H1 (cell line): ENCODE results near the gene SLC9C2. TPM values are rescaled to one million over a fixed set of nuclear protein-coding genes. Genes with fewer than 3 reads are reported as not detected.

Source experiments
- CTCF ChIA-PET: fragments of 300-600 bp; sonication (Branson Sonifier 250); formaldehyde crosslinking; loops from one replicate; lab custom pipeline; 2021; ENCODE audit not compliant: partially characterized antibody; lab: Charles Lee
- POLR2A ChIA-PET: fragments of 300-600 bp; sonication (Branson Sonifier 250); formaldehyde crosslinking; loops from one replicate; lab custom pipeline; 2021; ENCODE audit warnings: inconsistent platforms; ENCODE audit not compliant: partially characterized antibody; lab: Charles Lee
- DNase-seq, 2 experiments: peaks; one replicate each; pipeline versions ENCODE4 v3.0.0 to v3.0.0-alpha.2; 2010 to 2022; ENCODE audit warnings: low spot score in 2 of 2, low read depth in 1 of 2, mixed read lengths in 1 of 2
- FAIRE-seq: peaks from 2 replicates; lab custom pipeline; 2011; peaks lifted over from hg19 to GRCh38; lab: Jason Lieb, UNC
- H2AFZ ChIP-seq: 2 replicates; pipeline ENCODE4 v1.8.1; 2012; ENCODE audit warnings: low read length, inconsistent platforms
- H2AK5ac ChIP-seq: 2 replicates; pipeline ENCODE4 v1.6.1; 2013; ENCODE audit warnings: low read depth, low read length
- H2BK120ac ChIP-seq: replicated peaks from 2 replicates; pipeline ENCODE3; 2013; ENCODE audit warnings: low read depth, low read length, inconsistent platforms
- H2BK12ac ChIP-seq: 2 replicates; pipeline ENCODE4 v1.6.1; 2013; ENCODE audit warnings: low read depth, low read length
- H2BK15ac ChIP-seq: 2 replicates; pipeline ENCODE4 v1.6.1; 2013; ENCODE audit warnings: low read length
- H2BK20ac ChIP-seq: 2 replicates; pipeline ENCODE4 v1.6.1; 2013; ENCODE audit warnings: low read length
- H2BK5ac ChIP-seq: 2 replicates; pipeline ENCODE4 v1.6.1; 2013; ENCODE audit warnings: low read depth, low read length
- H3K14ac ChIP-seq: 2 replicates; pipeline ENCODE4 v1.6.1; 2013; ENCODE audit warnings: inconsistent platforms; ENCODE audit not compliant: insufficient read length
- H3K18ac ChIP-seq: 2 replicates; pipeline ENCODE4 v1.6.1; 2013; ENCODE audit warnings: low read length; ENCODE audit errors: extremely low read depth
- H3K23ac ChIP-seq: 2 replicates; pipeline ENCODE4 v1.6.1; 2013; ENCODE audit warnings: inconsistent platforms; ENCODE audit not compliant: insufficient read length
- H3K23me2 ChIP-seq: 2 replicates; pipeline ENCODE4 v1.6.1; 2013; ENCODE audit warnings: low read depth, low read length
- H3K27ac ChIP-seq: 2 replicates; pipeline ENCODE4 v1.6.1; 2011; ENCODE audit warnings: low read depth, low read length, inconsistent platforms
- H3K27me3 ChIP-seq, 4 experiments: replicated peaks in 1 of 4; 1 replicate in 1 of 4; 2 replicates in 3 of 4; pipeline versions ENCODE4 v1.6.1 to v1.8.1; 2011 to 2013; ENCODE audit warnings: low read length in 3 of 4, mild to moderate bottlenecking in 3 of 4, inconsistent platforms in 2 of 4, mixed read lengths in 2 of 4, moderate library complexity in 1 of 4; ENCODE audit not compliant: control insufficient read depth in 3 of 4, insufficient read depth in 3 of 4; ENCODE audit errors: extremely low read depth in 1 of 4
- H3K36me3 ChIP-seq, 4 experiments: 2 replicates each; pipeline versions ENCODE4 v1.6.1 to v1.8.1; 2011 to 2013; ENCODE audit warnings: mild to moderate bottlenecking in 4 of 4, low read length in 3 of 4, moderate library complexity in 2 of 4, control low read depth in 1 of 4, inconsistent platforms in 1 of 4; ENCODE audit not compliant: insufficient read depth in 4 of 4, control insufficient read depth in 2 of 4
- H3K4ac ChIP-seq: replicated peaks from 2 replicates; pipeline ENCODE3; 2013; ENCODE audit warnings: low read length, low read depth, mixed read lengths, inconsistent platforms; ENCODE audit not compliant: insufficient read length
- H3K4me1 ChIP-seq, 4 experiments: replicated peaks in 1 of 4; 1 replicate in 1 of 4; 2 replicates in 3 of 4; pipeline versions ENCODE4 v1.6.1 to v1.8.1; 2011 to 2013; ENCODE audit warnings: low read length in 3 of 4, inconsistent platforms in 2 of 4, mixed read lengths in 1 of 4; ENCODE audit not compliant: insufficient read depth in 4 of 4, control insufficient read depth in 3 of 4
- H3K4me2 ChIP-seq, 2 experiments: 2 replicates each; pipeline versions ENCODE4 v1.6.1 to v1.8.1; 2011 to 2013; ENCODE audit warnings: low read depth in 2 of 2, low read length in 2 of 2, control low read depth in 1 of 2, inconsistent platforms in 1 of 2, mild to moderate bottlenecking in 1 of 2; ENCODE audit not compliant: insufficient read depth in 1 of 2
- H3K4me3 ChIP-seq, 4 experiments: fragments of 200-600, 300-600 bp in 1 of 4; sonication (generic), shearing (Covaris generic), sonication (Bioruptor Twin) in 1 of 4; 2 replicates each; pipeline versions ENCODE4 v1.5.1 to v1.8.1; 2011 to 2016; ENCODE audit warnings: low read length in 4 of 4, low read depth in 3 of 4, control low read depth in 2 of 4, inconsistent platforms in 2 of 4, mild to moderate bottlenecking in 2 of 4, mixed read lengths in 1 of 4, moderate library complexity in 1 of 4; ENCODE audit not compliant: insufficient read depth in 2 of 4; ENCODE audit errors: extremely low read depth in 1 of 4
- H3K56ac ChIP-seq: replicated peaks from 2 replicates; pipeline ENCODE3; 2013; ENCODE audit warnings: low read depth, mild to moderate bottlenecking, mixed read lengths, low read length, inconsistent platforms; ENCODE audit not compliant: insufficient read length
- H3K79me1 ChIP-seq: 2 replicates; pipeline ENCODE4 v1.6.1; 2013; ENCODE audit warnings: low read depth, low read length, control low read depth
- H3K79me2 ChIP-seq, 2 experiments: 2 replicates each; pipeline versions ENCODE4 v1.6.1 to v1.8.1; 2012 to 2013; ENCODE audit warnings: low read length in 2 of 2, mild to moderate bottlenecking in 2 of 2, inconsistent platforms in 1 of 2; ENCODE audit not compliant: insufficient read depth in 2 of 2, control insufficient read depth in 1 of 2
- H3K9ac ChIP-seq, 4 experiments: replicated peaks in 1 of 4; 1 replicate in 1 of 4; 2 replicates in 3 of 4; pipeline versions ENCODE4 v1.6.1 to v1.8.1; 2011 to 2013; ENCODE audit warnings: low read depth in 3 of 4, low read length in 3 of 4, control low read depth in 2 of 4, mild to moderate bottlenecking in 2 of 4, moderate library complexity in 2 of 4, inconsistent platforms in 1 of 4; ENCODE audit errors: extremely low read depth in 1 of 4
- H3K9me3 ChIP-seq, 2 experiments: 2 replicates each; pipeline versions ENCODE4 v1.6.1 to v1.8.1; 2012 to 2013; ENCODE audit warnings: mild to moderate bottlenecking in 2 of 2, moderate library complexity in 2 of 2, control low read depth in 1 of 2, inconsistent platforms in 1 of 2, low read depth in 1 of 2, low read length in 1 of 2, mixed read lengths in 1 of 2; ENCODE audit not compliant: insufficient read depth in 2 of 2
- H4K20me1 ChIP-seq, 2 experiments: replicated peaks in 1 of 2; 2 replicates each; pipeline versions ENCODE3 to v1.8.1; 2011 to 2013; ENCODE audit warnings: inconsistent platforms in 2 of 2, low read length in 2 of 2, mild to moderate bottlenecking in 1 of 2; ENCODE audit not compliant: insufficient read depth in 2 of 2, control insufficient read depth in 1 of 2
- H4K5ac ChIP-seq: 2 replicates; pipeline ENCODE4 v1.6.1; 2013; ENCODE audit warnings: low read length, low read depth, mixed read lengths, inconsistent platforms; ENCODE audit not compliant: insufficient read length
- H4K8ac ChIP-seq: 2 replicates; pipeline ENCODE4 v1.8.0; 2013; ENCODE audit warnings: mild to moderate bottlenecking, moderate library complexity, low read length, inconsistent platforms; ENCODE audit not compliant: insufficient read depth; ENCODE audit errors: extremely low read depth
- H4K91ac ChIP-seq: replicated peaks from 2 replicates; pipeline ENCODE3; 2013; ENCODE audit warnings: low read length, mixed read lengths, inconsistent platforms; ENCODE audit not compliant: insufficient read length
- CBX5 ChIP-seq: fragments of 300-800, 300-1000 bp; sonication (generic); IDR thresholded peaks from 2 replicates; pipeline ENCODE4 v1.7.1; 2016; ENCODE audit warnings: antibody characterized with exemption, low read length, low read depth
- CBX8 ChIP-seq: fragments of 300-800, 300-1000 bp; sonication (generic); IDR thresholded peaks from 2 replicates; pipeline ENCODE4 v1.7.1; 2016; ENCODE audit warnings: low read depth, low read length, borderline replicate concordance
- CHD2 ChIP-seq: IDR thresholded peaks from 2 replicates; pipeline ENCODE4 v1.6.1; 2012; ENCODE audit warnings: low read length, improper control_type of control experiment
- HDAC2 ChIP-seq, 2 experiments: fragments of 300-600 bp in 1 of 2; sonication (generic) in 1 of 2; IDR thresholded peaks; 2 replicates each; pipeline ENCODE4 v1.6.1; 2011 to 2012; ENCODE audit warnings: low read depth in 2 of 2, low read length in 2 of 2, mild to moderate bottlenecking in 2 of 2, moderate library complexity in 2 of 2, borderline replicate concordance in 1 of 2, inconsistent platforms in 1 of 2
- KDM4A ChIP-seq: IDR thresholded peaks from one replicate; pipeline ENCODE4 v1.7.1; 2012; ENCODE audit warnings: low read depth, mild to moderate bottlenecking, moderate library complexity, low read length, inconsistent platforms; ENCODE audit not compliant: severe bottlenecking
- KDM5A ChIP-seq: fragments of 200-600 bp; IDR thresholded peaks from 2 replicates; pipeline ENCODE4 v1.7.1; 2012; ENCODE audit warnings: mild to moderate bottlenecking, low read length, inconsistent platforms, mixed read lengths
- POLR2A ChIP-seq, 2 experiments: IDR thresholded peaks; 1 replicate in 1 of 2; 2 replicates in 1 of 2; pipeline ENCODE4 v1.6.1; 2011; ENCODE audit warnings: low read depth in 2 of 2, low read length in 2 of 2, mild to moderate bottlenecking in 2 of 2; ENCODE audit errors: control extremely low read depth in 1 of 2
- POU5F1 ChIP-seq: IDR thresholded peaks from 2 replicates; pipeline ENCODE4 v1.6.1; 2011; ENCODE audit warnings: low read depth, mild to moderate bottlenecking, low read length, moderate library complexity
- SP4 ChIP-seq: IDR thresholded peaks from 2 replicates; pipeline ENCODE4 v1.6.1; 2012; ENCODE audit warnings: low read length, inconsistent platforms
- TCF12 ChIP-seq: IDR thresholded peaks from 2 replicates; pipeline ENCODE4 v1.6.1; 2011; ENCODE audit warnings: low read depth, mild to moderate bottlenecking, low read length
- WGBS, 2 experiments: shearing (Covaris generic) in 1 of 2; methylation state at CpG; one replicate each; pipeline versions ENCODE4 v1.1.6 to v1.1.7; 2013 to 2015; ENCODE audit warnings: low lambda C conversion rate in 2 of 2, mixed read lengths in 2 of 2, inconsistent platforms in 1 of 2, low coverage in 1 of 2, missing lambda C conversion rate in 1 of 2; ENCODE audit not compliant: insufficient replicate concordance in 2 of 2, insufficient coverage in 1 of 2, insufficient read length in 1 of 2; ENCODE audit errors: extremely low coverage in 1 of 2, missing lambda C conversion rate in 1 of 2; 5-methylcytosine and 5-hydroxymethylcytosine counted together
- polyA plus RNA-seq, 7 experiments: library from polyadenylated mRNA; depleted of rRNA in 3 of 7; stranded (reverse) in 5 of 7; unstranded in 2 of 7; fragments of >200 nt in 5 of 7; fragments of 200-250 nt in 2 of 7; gene quantifications; 1 replicate in 5 of 7; 2 replicates in 1 of 7; 4 replicates in 1 of 7; pipeline versions ENCODE4 v1.2.1 to v1.2.3, GENCODE V29; 2011 to 2013; ENCODE audit warnings: missing spikeins in 2 of 7, mixed read lengths in 2 of 7
- total RNA-seq: library from RNA; stranded (reverse); fragmentation: NEBNext Ultra II Directional; extraction: Animal tissue kit (Norgen Biotek cat#: 25700); gene quantifications from 2 replicates; pipeline ENCODE4 v1.2.1, GENCODE V29; 2021

The SLC9C2 gene
- total and polyA plus RNA-seq, 2 of the 8 experiments (the other 6 are each of a cell fraction or from before 2014, with no cell fraction given): not detected

GRCh38 chr1:173482683-173483082, 120.2 kb downstream of the SLC9C2 start:
- POLR2A ChIA-PET: no interaction called here
- H3K18ac ChIP-seq: no peak overlapping the region
- H3K27me3 ChIP-seq: no peaks in the 10 kb centered on the region
- H3K23me2 ChIP-seq: peaks cover 6% of the 10 kb centered on the region
- TF ChIP-seq POLR2A (IDR thresholded peaks at IDR 0.05; ENCODE audit: control extremely low read depth in 1 of 2, low read depth in 2 of 2, low read length in 2 of 2) (no peak), SP4 (no peak), KDM5A (no peak), HDAC2 (IDR thresholded peaks at IDR 0.05; ENCODE audit: borderline replicate concordance in 1 of 2, low read depth in 2 of 2, low read length in 2 of 2) (no peak), CHD2 (no peak), KDM4A (no peak), POU5F1 (no peak), CBX5 (no peak), TCF12 (no peak), CBX8 (no peak)
- TF ChIP-seq, all 59 proteins: peak for 0
- peaks cover 8 to 55% of the 10 kb centered on the region in 2 experiments; a peak in 3 of 4 replicates for H3K79me2 ChIP-seq
- H2AK5ac ChIP-seq: no peak overlapping the region
- FAIRE-seq: no peak
- no peak overlapping the region for H2BK15ac ChIP-seq
- H3K79me1 ChIP-seq: no peaks in the 10 kb centered on the region
- peaks cover 52 to 83% (median 67%) of the 10 kb centered on the region in 4 experiments for H3K36me3 ChIP-seq
- H2BK12ac ChIP-seq: no peak overlapping the region
- H3K9ac ChIP-seq: no peak overlapping the region
- H3K27ac ChIP-seq: no peak overlapping the region
- H2BK5ac ChIP-seq: no peak overlapping the region
- no peak overlapping the region for H3K56ac ChIP-seq
- no peak overlapping the region for H3K4ac ChIP-seq
- DNase-seq: no peak
- no peak overlapping the region for H4K5ac ChIP-seq
- no peak overlapping the region for H3K23ac ChIP-seq
- no peak overlapping the region for H3K14ac ChIP-seq
- H2BK120ac ChIP-seq: no peak overlapping the region
- no peaks in the 10 kb centered on the region for H3K9me3 ChIP-seq
- H3K4me2 ChIP-seq: no peak overlapping the region
- no peak overlapping the region for H2BK20ac ChIP-seq
- 89% methylated on average over 1 of the region's 1 CpG; no CpG with 5 or more reads in 1 of the 2 experiments for WGBS, 2 experiments
- CTCF ChIA-PET: no interaction called here
- H2AFZ ChIP-seq: no peak overlapping the region
- H4K91ac ChIP-seq: no peak overlapping the region
- no peak overlapping the region for H3K4me3 ChIP-seq
- H4K8ac ChIP-seq: no peak overlapping the region
- peaks cover 12% of the 10 kb centered on the region in 2 experiments for H4K20me1 ChIP-seq
- H3K4me1 ChIP-seq: peaks cover 0 to 11% (median 2%) of the 10 kb centered on the region in 4 experiments; a peak in 5 of 7 replicates
